Esophagus (tissue), 2 donors: ENCODE results near the gene FLNB. TPM values are rescaled to one million over a fixed set of nuclear protein-coding genes. Genes with fewer than 3 reads are reported as not detected.

ENCODE experiments used
- H3K27ac ChIP-seq, 2 donors: one replicate each; pipeline ENCODE4 v1.5.1; 2013; ENCODE audit warnings: low read depth in 2 of 2, mild to moderate bottlenecking in 2 of 2, inconsistent platforms in 1 of 2, low read length in 1 of 2, moderate library complexity in 1 of 2
- H3K27me3 ChIP-seq, 2 donors: one replicate each; pipeline ENCODE4 v1.6.1; 2013; ENCODE audit warnings: low read length in 2 of 2, control low read depth in 1 of 2, mild to moderate bottlenecking in 1 of 2; ENCODE audit not compliant: insufficient read depth in 2 of 2, control insufficient read depth in 1 of 2
- H3K36me3 ChIP-seq, 2 donors: one replicate each; pipeline ENCODE4 v1.6.1; 2013; ENCODE audit warnings: low read length in 1 of 2; ENCODE audit not compliant: control insufficient read depth in 2 of 2, insufficient read depth in 2 of 2
- H3K4me1 ChIP-seq, 2 donors: one replicate each; pipeline ENCODE4 v1.6.1; 2013; ENCODE audit warnings: low read length in 1 of 2; ENCODE audit not compliant: control insufficient read depth in 2 of 2, insufficient read depth in 2 of 2
- H3K4me3 ChIP-seq, 2 donors: one replicate each; pipeline ENCODE4 v1.5.1; 2013; ENCODE audit warnings: low read length in 2 of 2, mild to moderate bottlenecking in 2 of 2, low read depth in 1 of 2, moderate library complexity in 1 of 2
- H3K9me3 ChIP-seq, 2 donors: one replicate each; pipeline ENCODE4 v1.6.1; 2013; ENCODE audit warnings: mild to moderate bottlenecking in 2 of 2, low read depth in 1 of 2, low read length in 1 of 2, moderate library complexity in 1 of 2; ENCODE audit not compliant: control insufficient read depth in 2 of 2, insufficient read depth in 1 of 2
- WGBS, 2 donors: extraction: QIAGEN DNeasy Blood & Tissue Kit; methylation state at CpG; one replicate each; pipeline ENCODE4 v1.1.7; 2013; 5-methylcytosine and 5-hydroxymethylcytosine counted together
- polyA plus RNA-seq, 2 donors: library from polyadenylated mRNA; stranded (reverse); fragments of 200-250 nt; gene quantifications; one replicate each; pipeline ENCODE4 v1.2.3, GENCODE V29; 2013
- donor health status: healthy with polysubstance abuse.
- donor health status: Bipolar disorder and iron deficiency.

FLNB gene
- polyA plus RNA-seq, 2 donors, result 50.8 to 52.5 TPM

- Histone ChIP-seq H3K36me3 (no peaks in the 10 kb centered on the region), H3K4me1 (peaks cover 0 to 9% of the 10 kb centered on the region in 2 donors), H3K27ac (peak overlapping the region in 1 of 2 donors; percentile 45), H3K4me3 (no peak overlapping the region), H3K9me3 (no peaks in the 10 kb centered on the region), H3K27me3 (no peaks in the 10 kb centered on the region)
- WGBS, 2 donors, result 74% methylated on average over 8 of the region's 8 CpGs
These were observed 50.4 kb downstream of the FLNB start for GRCh38 chr3:58058361-58059263.

GRCh38 chr3:58059349-58060321, 51.4 kb downstream of the FLNB start:
- Histone ChIP-seq H3K36me3 (no peaks in the 10 kb centered on the region), H3K4me1 (peaks cover 0 to 9% of the 10 kb centered on the region in 2 donors), H3K9me3 (no peaks in the 10 kb centered on the region), H3K27ac (peak overlapping the region; percentile 48 to 78), H3K4me3 (no peak overlapping the region), H3K27me3 (no peaks in the 10 kb centered on the region)
- 55 to 59% methylated on average over 15 of the region's 15 CpGs for WGBS, 2 donors

GRCh38 chr3:58062472-58062871, 54.2 kb downstream of the FLNB start:
- WGBS, 2 donors, result 64 to 70% methylated on average over 5 of the region's 5 CpGs
- no peaks in the 10 kb centered on the region for H3K9me3 ChIP-seq
- no peaks in the 10 kb centered on the region for H3K27me3 ChIP-seq
- no peak overlapping the region for H3K4me3 ChIP-seq
- H3K36me3 ChIP-seq, result no peaks in the 10 kb centered on the region
- H3K27ac ChIP-seq, result peak overlapping the region; percentile 8 to 47
- peaks cover 4 to 12% of the 10 kb centered on the region in 2 donors for H3K4me1 ChIP-seq

GRCh38 chr3:58063022-58063815, 55.0 kb downstream of the FLNB start:
- 80 to 81% methylated on average over 12 of the region's 12 CpGs for WGBS, 2 donors
- no peak overlapping the region for H3K4me3 ChIP-seq

GRCh38 chr3:58064923-58065638, 56.9 kb downstream of the FLNB start:
- no peak overlapping the region for H3K4me3 ChIP-seq
- no peaks in the 10 kb centered on the region for H3K27me3 ChIP-seq
- H3K36me3 ChIP-seq, result no peaks in the 10 kb centered on the region
- H3K9me3 ChIP-seq, result no peaks in the 10 kb centered on the region
- H3K27ac ChIP-seq, result peak overlapping the region; percentile 37 to 67
- peaks cover 9 to 18% of the 10 kb centered on the region in 2 donors for H3K4me1 ChIP-seq
- WGBS, 2 donors, result 89 to 94% methylated on average over 10 of the region's 10 CpGs

More at GRCh38 chr3:58063022-58063815, 55.0 kb downstream of the FLNB start:
- peaks cover 5 to 19% of the 10 kb centered on the region in 2 donors for H3K4me1 ChIP-seq
- peak overlapping the region; percentile 8 to 47 for H3K27ac ChIP-seq
- no peaks in the 10 kb centered on the region for H3K36me3 ChIP-seq
- no peaks in the 10 kb centered on the region for H3K27me3 ChIP-seq
- H3K9me3 ChIP-seq, result no peaks in the 10 kb centered on the region

- Histone ChIP-seq H3K4me1 (peaks cover 9 to 18% of the 10 kb centered on the region in 2 donors), H3K27ac (peak overlapping the region; percentile 37 to 67), H3K4me3 (no peak overlapping the region), H3K27me3 (no peaks in the 10 kb centered on the region), H3K36me3 (no peaks in the 10 kb centered on the region), H3K9me3 (no peaks in the 10 kb centered on the region)
- 49 to 77% methylated on average over 6 of the region's 6 CpGs for WGBS, 2 donors
These were observed 57.5 kb downstream of the FLNB start for GRCh38 chr3:58065700-58066167.

GRCh38 chr3:58066842-58067241, 58.6 kb downstream of the FLNB start:
- H3K27me3 ChIP-seq, result no peaks in the 10 kb centered on the region
- H3K36me3 ChIP-seq, result no peaks in the 10 kb centered on the region
- no peak overlapping the region for H3K4me3 ChIP-seq
- 23 to 38% methylated on average over 3 of the region's 3 CpGs for WGBS, 2 donors
- peak overlapping the region in 1 of 2 donors; percentile 24 for H3K27ac ChIP-seq
- H3K4me1 ChIP-seq, result peaks cover 9 to 18% of the 10 kb centered on the region in 2 donors
- H3K9me3 ChIP-seq, result no peaks in the 10 kb centered on the region

GRCh38 chr3:58068122-58068809, 60.0 kb downstream of the FLNB start:
- Histone ChIP-seq H3K4me3 (no peak overlapping the region), H3K27ac (peak overlapping the region in 1 of 2 donors; percentile 47), H3K9me3 (no peaks in the 10 kb centered on the region), H3K27me3 (no peaks in the 10 kb centered on the region), H3K36me3 (no peaks in the 10 kb centered on the region), H3K4me1 (peaks cover 9 to 12% of the 10 kb centered on the region in 2 donors)
- 71 to 87% methylated on average over 2 of the region's 2 CpGs for WGBS, 2 donors
